K562 (cell line): ENCODE data around the gene BDP1. TPM values are rescaled to one million over a fixed set of nuclear protein-coding genes. Genes with fewer than 3 reads are reported as not detected.

Source experiments
- ILK ChIP-seq: fragments of 450-650 bp; IDR thresholded peaks from 2 replicates; pipeline ENCODE4 v1.6.1; 2016; ENCODE audit warnings: missing genetic modification characterization, low read depth, mild to moderate bottlenecking, missing compliant biosample characterization, moderate library complexity, borderline replicate concordance
- RB1 ChIP-seq: fragments of 450-650 bp; IDR thresholded peaks from 2 replicates; pipeline ENCODE4 v1.6.1; 2017; ENCODE audit warnings: low read depth, mild to moderate bottlenecking
- RFX5 ChIP-seq: IDR thresholded peaks from 2 replicates; pipeline ENCODE4 v1.6.1; 2011; ENCODE audit warnings: low read depth, mild to moderate bottlenecking, improper control_type of control experiment, low read length
- SOX6 ChIP-seq: fragments of 450-650 bp; IDR thresholded peaks from 2 replicates; pipeline ENCODE4 v1.6.1; 2014; ENCODE audit warnings: mild to moderate bottlenecking
- ZNF316 ChIP-seq: fragments of 450-650 bp; IDR thresholded peaks from 2 replicates; pipeline ENCODE4 v1.6.1; 2016
- polyA plus RNA-seq, 8 experiments: library from polyadenylated mRNA; depleted of rRNA in 4 of 8; stranded (reverse) in 5 of 8; unstranded in 3 of 8; fragments of >200 nt; fragmentation: Nextera tagmentation in 2 of 8; fragmentation: Illumina TruSeq in 1 of 8; extraction: Ambion mirVana in 2 of 8; extraction: Trizol in 1 of 8; gene quantifications; 2 replicates each; pipeline versions ENCODE4 v1.2.1 to v1.2.3, GENCODE V29; 2011 to 2014; ENCODE audit warnings: inconsistent platforms in 1 of 8, missing spikeins in 1 of 8
- small RNA-seq: library from RNA; depleted of rRNA; stranded (forward); fragments of <200 nt; gene quantifications from one replicate; pipeline ENCODE3, GENCODE V24; 2014
- total RNA-seq, 7 experiments: library from RNA; depleted of rRNA in 6 of 7; stranded (reverse); fragments of >200 nt in 6 of 7; fragmentation: Illumina TruSeq in 2 of 7; extraction: Trizol in 2 of 7; gene quantifications; 2 replicates each; pipeline versions ENCODE4 v1.2.1 to v1.2.3, GENCODE V29; 2011 to 2021; ENCODE audit warnings: low replicate concordance in 1 of 7

BDP1 gene
- total and polyA plus RNA-seq, 9 of the 15 experiments (the other 6 are each of a cell fraction or from before 2014, with no cell fraction given), result 6.9 to 47.3 (median 23.9) TPM

- TF ChIP-seq ILK (tag) (no peak), RFX5 (no peak), RB1 (no peak), SOX6 (no peak), ZNF316 (no peak)
Measured at GRCh38 chr5:71615809-71616208, 160.4 kb downstream of the BDP1 start (continued).

Small RNAs within 50 kb of the gene (small RNA-seq; reads per million reads assigned to genes)
- gene HMGN1P12, result not detected

Other genes with a start within 250 kb of the BDP1 start
- 37.0 and 45.8 TPM in 2 replicates for gene MCCC2, start 131.7 kb downstream of the BDP1 start, total RNA-seq (2014; rRNA removed)
- 56.1 and 63.6 TPM in 2 replicates for gene MCCC2, start 131.7 kb downstream of the BDP1 start, total RNA-seq (2014; rRNA removed; fragmentation: Illumina TruSeq; extraction: Trizol)
- 46.4 and 48.8 TPM in 2 replicates for gene MCCC2, start 131.7 kb downstream of the BDP1 start, total RNA-seq (2015; rRNA removed; fragmentation: Illumina TruSeq; extraction: Trizol)
- gene MCCC2, start 131.7 kb downstream of the BDP1 start, total RNA-seq (2021), result 62.2 and 69.8 TPM in 2 replicates
- 58.3 and 68.9 TPM in 2 replicates for gene MCCC2, start 131.7 kb downstream of the BDP1 start, polyA plus RNA-seq (2011; rRNA removed)
- 66.5 and 77.9 TPM in 2 replicates for gene MCCC2, start 131.7 kb downstream of the BDP1 start, polyA plus RNA-seq (2014; fragmentation: Illumina TruSeq; extraction: Trizol)
- gene MCCC2, start 131.7 kb downstream of the BDP1 start, polyA plus RNA-seq (2014; fragmentation: Nextera tagmentation; extraction: Ambion mirVana), result 10 to 100 TPM; 17.1 to 21.0 TPM
- gene MCCC2, start 131.7 kb downstream of the BDP1 start, polyA plus RNA-seq (2014; rRNA removed), result 48.3 and 52.5 TPM in 2 replicates